ENCODE data around the gene FGF6.

DNA sequence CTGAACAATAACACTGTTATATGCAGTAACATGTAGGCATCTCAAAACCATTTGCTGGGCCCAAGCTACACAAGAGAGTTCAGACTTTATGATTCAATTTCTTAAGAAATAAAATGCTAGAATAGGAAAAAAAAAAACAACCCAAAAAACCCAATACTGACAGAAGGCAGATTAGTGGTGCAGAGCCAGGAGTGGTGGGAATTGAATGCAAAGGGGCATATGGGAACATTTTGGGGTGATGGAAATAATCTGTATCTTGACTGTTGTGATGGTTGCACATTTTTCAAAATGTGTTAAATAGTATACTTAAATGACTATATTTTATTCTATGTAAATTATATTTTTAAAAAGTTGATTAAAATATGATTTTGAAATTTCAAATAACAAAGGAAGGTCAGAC is 23.4 kb upstream of the FGF6 start:
- TF ChIP-seq, protein P1, sequence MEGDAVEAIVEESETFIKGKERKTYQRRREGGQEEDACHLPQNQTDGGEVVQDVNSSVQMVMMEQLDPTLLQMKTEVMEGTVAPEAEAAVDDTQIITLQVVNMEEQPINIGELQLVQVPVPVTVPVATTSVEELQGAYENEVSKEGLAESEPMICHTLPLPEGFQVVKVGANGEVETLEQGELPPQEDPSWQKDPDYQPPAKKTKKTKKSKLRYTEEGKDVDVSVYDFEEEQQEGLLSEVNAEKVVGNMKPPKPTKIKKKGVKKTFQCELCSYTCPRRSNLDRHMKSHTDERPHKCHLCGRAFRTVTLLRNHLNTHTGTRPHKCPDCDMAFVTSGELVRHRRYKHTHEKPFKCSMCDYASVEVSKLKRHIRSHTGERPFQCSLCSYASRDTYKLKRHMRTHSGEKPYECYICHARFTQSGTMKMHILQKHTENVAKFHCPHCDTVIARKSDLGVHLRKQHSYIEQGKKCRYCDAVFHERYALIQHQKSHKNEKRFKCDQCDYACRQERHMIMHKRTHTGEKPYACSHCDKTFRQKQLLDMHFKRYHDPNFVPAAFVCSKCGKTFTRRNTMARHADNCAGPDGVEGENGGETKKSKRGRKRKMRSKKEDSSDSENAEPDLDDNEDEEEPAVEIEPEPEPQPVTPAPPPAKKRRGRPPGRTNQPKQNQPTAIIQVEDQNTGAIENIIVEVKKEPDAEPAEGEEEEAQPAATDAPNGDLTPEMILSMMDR (IDR thresholded peaks at IDR 0.05; ENCODE audit: low read length), result no peak
- TF ChIP-seq EZH2 (IDR thresholded peaks at IDR 0.05; ENCODE audit: borderline replicate concordance, low read length), result no peak

Data from OCI-LY1 (cell line).